Activated CD4-positive, alpha-beta T cell treated with anti-CD3 and anti-CD28 coated beads, Interleukin-2, amount 50 U/mL, for 16 hours (primary cell): ENCODE results near the gene AGAP1.

Experiments used
- DNase-seq: peaks from one replicate; pipeline ENCODE4 v3.0.0-alpha.2; 2020

The AGAP1 gene

DNA sequence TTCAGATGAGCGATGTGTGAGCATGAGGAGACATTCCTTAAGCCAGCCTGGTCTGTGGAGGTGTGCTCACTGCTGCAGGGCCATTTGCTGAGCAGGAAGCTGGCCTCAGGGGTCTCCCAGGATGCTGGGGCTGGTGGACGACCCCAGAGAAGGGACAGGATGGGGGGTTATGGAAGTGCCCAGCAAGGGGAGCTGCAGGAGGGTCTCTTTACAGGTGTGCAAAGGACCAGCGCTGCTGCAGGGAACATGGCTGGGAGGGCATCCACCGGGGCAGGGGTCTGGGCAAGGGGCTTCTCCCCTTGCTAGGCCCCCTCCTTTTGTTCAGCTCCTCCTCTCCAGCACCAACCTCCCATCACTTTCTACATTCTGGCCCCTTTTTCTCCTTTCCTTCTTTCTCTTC lies 489.2 kb downstream of the AGAP1 start:
- no peak for DNase-seq

- no peak for DNase-seq
These were observed 490.7 kb downstream of the AGAP1 start for GRCh38 chr2:235984552-235984951.

- DNase-seq, result no peak
These were observed 492.5 kb downstream of the AGAP1 start for GRCh38 chr2:235986361-235986760.

- DNase-seq, result no peak
These were observed 494.6 kb downstream of the AGAP1 start for GRCh38 chr2:235988271-235989015.

DNA sequence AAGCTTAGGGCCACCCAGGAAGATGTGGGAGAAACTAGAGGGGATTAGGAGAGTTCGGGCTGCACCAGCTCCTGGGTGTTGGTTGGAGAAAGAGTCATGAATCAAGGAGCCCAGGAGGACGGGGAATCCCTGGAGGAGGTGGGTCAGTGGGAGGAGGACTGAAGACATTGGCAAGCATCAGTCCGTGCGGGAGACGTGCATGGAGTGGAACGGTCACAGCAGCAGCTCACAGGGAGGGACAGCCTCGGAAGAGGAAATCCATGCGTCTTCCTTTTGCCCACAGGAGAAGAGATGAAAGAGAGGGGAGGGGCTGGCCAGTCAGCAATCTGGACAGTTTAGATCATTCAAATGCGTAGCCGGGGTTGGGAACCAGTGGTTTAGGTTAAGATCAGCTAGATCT lies 495.7 kb downstream of the AGAP1 start:
- DNase-seq, result no peak

- DNase-seq, result no peak
These were observed 496.5 kb downstream of the AGAP1 start for GRCh38 chr2:235990344-235990743.

- no peak for DNase-seq
These were observed 498.2 kb downstream of the AGAP1 start for GRCh38 chr2:235992024-235992423.

DNA sequence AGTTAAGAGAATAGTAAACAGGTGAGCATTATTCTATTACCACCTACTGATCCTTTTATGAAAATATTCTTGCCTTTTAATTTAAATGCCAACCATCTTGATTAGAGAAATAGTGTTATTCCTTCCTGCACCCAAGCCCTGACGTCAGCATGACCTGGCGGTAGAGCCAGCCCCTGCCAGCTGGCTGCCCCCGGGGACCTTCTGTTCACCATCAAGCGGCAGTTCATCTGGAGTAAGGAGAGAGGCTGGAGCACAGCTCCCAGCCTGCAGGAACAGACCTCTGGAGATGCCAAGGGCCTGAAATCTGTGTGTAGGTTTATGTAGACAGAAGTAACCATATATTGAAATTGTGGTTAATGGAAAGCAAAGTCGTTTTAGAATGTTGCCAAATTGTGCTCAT lies 502.6 kb downstream of the AGAP1 start:
- DNase-seq, result no peak

GRCh38 chr2:235999011-235999410 lies 505.2 kb downstream of the AGAP1 start:
- no peak for DNase-seq

GRCh38 chr2:236001166-236001828 lies 507.5 kb downstream of the AGAP1 start:
- DNase-seq, result no peak

- DNase-seq, result no peak
These were observed 508.0 kb downstream of the AGAP1 start for GRCh38 chr2:236001854-236002253.

DNA sequence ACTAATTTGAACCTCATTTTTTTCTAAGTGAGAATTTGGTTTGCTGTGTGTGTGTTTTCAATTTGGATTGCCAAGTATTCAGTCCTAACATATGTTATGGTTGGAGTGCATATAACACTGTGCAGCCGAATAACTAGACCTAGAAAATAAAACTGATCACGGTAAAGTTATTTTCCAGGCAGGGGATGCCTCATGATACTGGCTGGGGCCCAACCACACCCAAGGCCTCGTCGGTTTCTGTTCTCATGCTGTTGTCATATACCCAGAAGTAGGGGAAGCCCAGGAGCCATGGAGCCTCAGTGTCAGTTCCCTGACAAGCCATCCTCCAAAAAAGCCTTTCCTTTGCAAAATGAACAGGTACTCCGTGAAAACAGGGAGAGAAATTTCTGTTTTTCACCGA lies 514.2 kb downstream of the AGAP1 start:
- no peak for DNase-seq

DNA sequence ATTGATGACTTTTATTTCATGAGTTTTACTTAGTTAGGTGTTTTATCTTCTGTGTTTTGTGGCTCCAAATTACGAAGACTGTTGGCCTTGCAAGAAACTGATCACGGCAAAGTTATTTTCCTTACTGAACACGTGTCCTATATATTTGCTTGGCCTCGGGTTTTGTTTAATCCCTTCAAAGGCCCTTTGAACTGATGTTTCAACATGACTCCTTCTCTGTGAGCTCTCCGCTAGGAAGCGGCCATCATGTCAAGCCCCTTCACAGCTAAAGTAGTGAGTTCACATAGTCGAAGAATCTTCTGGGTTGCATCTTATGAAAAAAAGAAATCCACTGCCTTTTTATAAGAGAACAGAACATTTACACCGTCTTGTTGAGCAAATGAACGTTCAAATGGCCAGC lies 515.0 kb downstream of the AGAP1 start:
- no peak for DNase-seq

DNA sequence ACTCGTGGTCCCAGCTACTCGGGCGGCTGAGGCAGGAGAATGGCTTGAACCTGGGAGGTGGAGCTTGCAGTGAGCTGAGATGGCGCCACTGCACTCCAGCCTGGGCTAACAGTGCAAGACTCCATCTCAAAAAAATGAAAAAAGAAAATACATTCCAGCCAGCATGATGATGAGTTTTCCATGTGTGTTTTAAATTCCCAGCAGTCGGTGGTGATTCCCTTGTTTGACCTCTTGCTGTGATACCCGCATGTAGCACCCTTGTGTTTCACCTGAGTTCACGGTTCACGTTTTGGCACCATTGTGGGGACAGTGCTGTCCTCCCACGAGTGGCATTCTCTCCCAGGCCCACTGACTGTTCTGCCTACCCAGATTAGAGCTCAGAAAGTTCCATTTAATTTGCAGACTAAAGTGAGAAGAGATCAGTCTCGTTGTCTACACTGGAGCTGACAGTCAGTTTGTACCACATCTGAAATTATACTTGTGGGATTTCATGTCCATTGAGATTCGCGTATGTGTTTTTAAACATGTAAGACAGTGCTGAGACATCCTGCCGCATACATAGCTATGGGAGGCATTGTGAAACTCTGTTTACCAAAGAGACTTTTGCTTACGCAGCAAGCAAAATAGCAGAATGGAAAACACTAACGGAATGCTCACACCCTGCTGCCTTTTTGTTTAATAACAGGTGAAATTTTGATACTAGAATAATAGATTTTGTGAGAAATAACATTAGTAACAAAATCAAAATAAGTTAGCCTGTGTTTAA lies 517.3 kb downstream of the AGAP1 start:
- DNase-seq, result no peak

DNA sequence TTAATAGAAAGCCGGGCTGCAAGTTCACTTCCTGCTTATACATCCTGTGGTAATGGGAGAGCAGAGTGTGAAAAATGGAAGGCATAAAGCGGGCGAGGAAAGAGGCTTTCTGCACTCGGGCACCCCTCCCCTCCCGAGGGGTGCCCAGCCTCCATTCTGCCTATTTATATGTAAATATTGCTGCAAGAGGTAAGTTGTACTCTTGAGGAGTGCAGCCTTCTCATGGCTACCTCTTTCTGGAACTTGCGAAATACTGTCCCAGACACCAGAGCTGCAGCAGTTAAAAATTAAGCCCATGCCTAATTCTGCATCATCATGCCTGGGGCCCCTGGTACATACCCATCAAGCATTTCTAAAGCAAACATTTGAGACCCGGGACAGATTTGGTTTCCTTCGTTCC lies 518.3 kb downstream of the AGAP1 start:
- DNase-seq, result no peak

- DNase-seq, result no peak
These were observed 520.7 kb downstream of the AGAP1 start for GRCh38 chr2:236014408-236015131.

- no peak for DNase-seq
These were observed 521.3 kb downstream of the AGAP1 start for GRCh38 chr2:236015171-236015570.

GRCh38 chr2:236016496-236016895 lies 522.7 kb downstream of the AGAP1 start:
- DNase-seq, result no peak

DNA sequence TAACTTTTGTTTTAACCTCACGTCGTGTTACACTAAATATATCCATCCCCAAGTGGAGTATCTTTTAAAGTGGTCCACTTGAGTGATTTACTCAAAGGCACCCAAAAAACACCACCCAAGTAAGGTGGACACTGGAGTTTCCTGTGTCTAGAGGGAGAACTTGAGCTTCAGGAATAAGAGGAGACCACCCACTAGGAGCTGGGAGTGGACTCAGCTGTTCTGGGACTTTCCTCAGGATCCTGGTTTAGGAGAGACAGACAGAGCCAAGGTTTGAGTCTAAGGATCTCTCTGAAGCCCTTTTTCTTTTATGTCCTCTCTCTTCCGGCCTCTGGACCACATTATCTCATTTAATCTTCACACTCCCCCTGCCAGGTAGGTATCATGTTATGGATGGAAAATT lies 523.6 kb downstream of the AGAP1 start:
- DNase-seq, result no peak

DNA sequence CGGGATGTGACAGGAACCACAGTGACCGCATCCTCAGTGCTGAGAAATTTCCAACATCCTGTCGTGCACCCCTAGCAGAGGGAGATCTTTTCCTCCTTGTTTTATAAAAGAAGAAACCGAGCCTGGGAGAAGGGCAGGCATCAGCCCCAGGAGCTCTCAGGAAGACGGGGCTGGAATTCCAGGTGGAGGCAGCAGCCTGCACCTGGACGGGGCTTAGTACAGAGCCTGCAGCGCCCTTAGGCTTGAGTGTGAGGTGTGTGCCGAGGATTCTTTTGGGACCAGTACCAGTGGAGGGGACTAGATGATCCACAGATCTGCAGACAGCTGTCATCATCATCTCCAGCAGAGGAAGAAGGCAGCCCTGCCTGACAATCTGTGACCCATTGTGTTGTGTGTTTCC lies 525.6 kb downstream of the AGAP1 start:
- no peak for DNase-seq

DNA sequence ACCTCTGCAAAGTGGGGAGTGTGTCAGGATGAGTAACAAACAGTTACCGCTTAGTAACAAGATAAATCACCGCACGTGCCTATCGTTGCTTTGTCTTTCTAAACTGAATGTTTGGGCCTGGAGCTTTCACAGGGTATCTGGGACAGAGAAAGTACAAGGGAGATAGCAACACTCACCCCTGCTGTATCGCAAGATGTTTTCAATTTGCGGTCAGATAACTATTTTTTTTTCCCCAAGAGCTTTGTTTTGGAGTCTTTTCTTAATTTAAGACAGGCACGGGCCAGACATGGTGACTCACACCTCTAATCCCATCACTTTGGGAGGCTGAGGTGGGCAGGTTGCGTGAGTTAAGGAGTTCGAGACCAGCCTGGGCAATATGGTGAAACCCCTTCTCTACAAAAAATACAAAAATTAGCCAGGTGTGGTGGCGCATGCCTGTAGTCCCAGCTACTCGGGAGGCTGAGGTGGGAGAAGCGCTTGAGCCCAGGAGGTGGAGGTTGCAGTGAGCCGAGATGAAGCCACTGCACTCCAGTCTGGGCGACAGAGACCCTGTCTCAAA lies 527.7 kb downstream of the AGAP1 start:
- DNase-seq, result no peak

DNA sequence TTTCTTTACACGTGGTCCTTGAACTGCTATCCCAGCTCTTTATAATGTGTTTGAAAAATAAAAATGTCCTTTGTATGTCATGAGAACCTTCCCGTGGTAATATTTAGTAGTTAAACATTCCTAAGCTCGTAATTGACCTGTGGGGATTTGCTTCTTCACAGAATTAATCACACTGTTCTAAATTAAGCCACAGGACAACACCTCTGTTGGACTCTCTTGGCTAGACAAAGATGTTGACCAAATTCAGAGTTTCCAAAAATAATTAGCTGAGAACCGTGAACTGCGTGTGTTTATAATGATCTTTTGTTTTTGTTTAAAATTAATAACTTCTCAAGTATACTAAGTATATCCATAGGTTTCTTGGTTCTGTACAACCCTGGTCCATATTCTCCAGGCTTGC lies 528.3 kb downstream of the AGAP1 start:
- no peak for DNase-seq

DNA sequence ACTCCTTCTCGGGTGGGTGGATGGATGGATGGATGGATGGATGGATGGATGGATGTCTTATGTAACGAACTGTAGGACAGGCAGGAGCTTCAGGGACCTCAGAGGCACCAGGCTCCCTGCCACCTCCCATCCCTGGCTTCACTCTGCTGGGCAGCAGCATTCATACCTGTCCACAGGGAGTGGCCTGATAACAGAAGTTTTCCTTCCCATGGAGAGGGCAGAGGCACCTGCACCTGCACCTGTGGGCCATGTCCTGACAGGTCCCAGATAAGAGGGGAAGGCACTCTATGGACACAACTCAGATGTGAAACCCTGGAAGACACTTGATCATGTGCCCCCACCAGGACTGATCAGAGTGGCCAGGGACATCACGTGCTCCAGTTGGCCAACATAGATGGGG lies 532.0 kb downstream of the AGAP1 start:
- no peak for DNase-seq
